HG03060 (cell line): ENCODE results near the gene SLC17A9.

ENCODE experiments used
- ATAC-seq: cut with Tn5 transposase; IDR thresholded peaks from one replicate; pipeline ENCODE4 v1.9.1; 2021; ENCODE audit warnings: low read depth, moderate number of reproducible peaks; ENCODE audit not compliant: unreplicated experiment

SLC17A9 gene

GRCh38 chr20:62997417-62998035 is 45.0 kb downstream of the SLC17A9 start:
- no peak for ATAC-seq

GRCh38 chr20:62998449-62998848 is 45.9 kb downstream of the SLC17A9 start:
- ATAC-seq: no peak

GRCh38 chr20:62999580-62999979 is 47.1 kb downstream of the SLC17A9 start:
- ATAC-seq: no peak

- no peak for ATAC-seq
These were observed 47.5 kb downstream of the SLC17A9 start for GRCh38 chr20:63000036-63000435.

DNA sequence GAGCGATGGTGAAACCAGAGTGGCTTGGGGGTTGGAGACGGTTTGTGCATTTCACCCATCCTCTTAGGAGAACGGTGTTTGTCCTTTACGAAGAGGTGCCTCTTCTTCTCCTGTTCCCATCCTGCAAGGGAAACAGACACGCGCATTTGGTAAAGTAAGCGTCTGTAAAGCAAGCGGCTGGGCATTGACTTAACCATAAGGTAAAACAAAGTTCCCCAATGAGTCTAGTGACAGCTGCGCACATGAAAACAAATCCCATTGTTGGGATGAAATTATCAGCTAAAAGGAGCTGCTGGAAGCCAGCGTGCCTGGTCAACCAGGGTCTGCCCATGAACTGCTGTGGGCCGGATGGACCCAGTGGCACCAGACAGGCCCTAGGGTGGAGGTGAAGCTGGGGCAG is 48.4 kb downstream of the SLC17A9 start:
- no peak for ATAC-seq

- ATAC-seq: no peak
These were observed 50.0 kb downstream of the SLC17A9 start for GRCh38 chr20:63002511-63002910.

- no peak for ATAC-seq
These were observed 51.0 kb downstream of the SLC17A9 start for GRCh38 chr20:63003546-63003945.

GRCh38 chr20:63004607-63005364 is 52.3 kb downstream of the SLC17A9 start:
- no peak for ATAC-seq

DNA sequence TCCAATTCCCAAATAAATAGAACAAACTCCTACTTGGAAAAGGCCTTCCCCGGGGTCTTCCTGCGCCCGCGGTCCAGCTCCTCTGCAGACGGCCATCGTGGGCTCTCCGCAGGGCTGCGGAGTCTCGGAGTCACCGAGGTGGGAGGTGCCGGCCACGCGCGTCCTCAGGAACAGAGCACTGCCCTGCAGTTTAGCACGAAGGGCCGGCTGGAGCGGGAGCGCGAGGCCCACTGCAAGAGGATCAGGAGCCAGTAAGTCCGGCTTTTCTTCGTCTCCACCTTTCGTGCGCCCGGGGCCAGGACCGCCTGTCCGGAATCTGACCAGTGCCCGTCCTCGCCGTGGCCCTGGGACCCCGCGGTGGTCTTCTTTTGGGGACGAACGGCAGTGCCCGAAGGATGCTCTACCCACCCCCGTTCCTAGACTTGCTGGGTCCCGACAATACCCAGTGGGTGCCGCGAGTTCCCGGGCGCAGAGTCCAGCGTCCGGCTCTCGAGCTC is 52.9 kb downstream of the SLC17A9 start:
- no peak for ATAC-seq

DNA sequence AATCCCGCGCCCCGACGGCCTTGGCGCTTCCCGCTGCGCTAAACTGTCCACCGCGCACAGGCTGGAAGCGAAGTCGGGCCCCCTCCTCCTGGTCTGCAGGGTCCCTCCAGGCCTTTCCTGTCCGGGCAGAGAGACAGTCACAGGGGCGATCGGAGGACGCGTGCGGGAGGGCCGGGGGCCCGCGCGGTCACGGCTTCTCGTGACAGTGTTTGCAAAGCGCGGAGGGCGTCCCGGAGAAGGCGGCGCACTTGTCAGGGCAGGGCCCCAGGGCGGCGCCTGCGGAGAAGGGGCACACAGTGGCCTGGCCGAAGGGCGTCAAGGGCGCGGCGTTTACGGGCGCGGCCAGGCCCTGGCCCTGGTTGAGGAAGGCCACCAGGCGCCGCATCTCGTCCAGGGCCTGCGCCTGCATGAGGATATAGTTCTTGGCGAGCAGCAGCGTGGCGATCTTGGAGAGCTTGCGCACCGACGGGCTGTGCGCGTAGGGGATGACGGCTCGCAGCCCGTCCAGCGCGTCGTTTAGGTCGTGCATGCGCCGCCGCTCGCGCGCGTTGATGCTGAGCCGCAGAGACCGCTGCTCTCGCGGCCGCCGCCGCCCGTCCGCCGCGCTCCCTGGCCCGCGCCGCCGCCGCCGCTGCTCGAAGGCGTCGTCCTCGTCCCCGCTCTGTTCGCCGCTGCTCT is 53.5 kb downstream of the SLC17A9 start:
- ATAC-seq: no peak

GRCh38 chr20:63006540-63007359 is 54.2 kb downstream of the SLC17A9 start, which contains the start of gene BHLHE23:
TSS of gene BHLHE23 (minus strand) at chr20:63006964. CDS start at chr20:63006774, 190 bp downstream.
- ATAC-seq: no peak

DNA sequence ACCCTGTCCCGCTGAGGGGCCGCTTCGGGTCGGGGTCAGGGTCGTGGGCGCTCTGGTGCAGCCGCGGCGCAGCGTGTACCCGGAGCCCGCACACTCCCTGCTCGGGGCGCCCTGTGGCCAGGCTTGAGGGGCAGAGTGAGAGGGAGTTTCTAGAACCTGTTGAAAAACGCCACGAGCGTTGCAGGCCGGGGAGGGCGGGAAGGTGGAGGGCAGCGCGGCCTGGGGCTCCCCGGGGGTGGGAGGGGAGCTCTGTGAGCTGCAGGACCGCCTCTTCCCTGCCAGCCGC is 54.8 kb downstream of the SLC17A9 start:
- no peak for ATAC-seq

DNA sequence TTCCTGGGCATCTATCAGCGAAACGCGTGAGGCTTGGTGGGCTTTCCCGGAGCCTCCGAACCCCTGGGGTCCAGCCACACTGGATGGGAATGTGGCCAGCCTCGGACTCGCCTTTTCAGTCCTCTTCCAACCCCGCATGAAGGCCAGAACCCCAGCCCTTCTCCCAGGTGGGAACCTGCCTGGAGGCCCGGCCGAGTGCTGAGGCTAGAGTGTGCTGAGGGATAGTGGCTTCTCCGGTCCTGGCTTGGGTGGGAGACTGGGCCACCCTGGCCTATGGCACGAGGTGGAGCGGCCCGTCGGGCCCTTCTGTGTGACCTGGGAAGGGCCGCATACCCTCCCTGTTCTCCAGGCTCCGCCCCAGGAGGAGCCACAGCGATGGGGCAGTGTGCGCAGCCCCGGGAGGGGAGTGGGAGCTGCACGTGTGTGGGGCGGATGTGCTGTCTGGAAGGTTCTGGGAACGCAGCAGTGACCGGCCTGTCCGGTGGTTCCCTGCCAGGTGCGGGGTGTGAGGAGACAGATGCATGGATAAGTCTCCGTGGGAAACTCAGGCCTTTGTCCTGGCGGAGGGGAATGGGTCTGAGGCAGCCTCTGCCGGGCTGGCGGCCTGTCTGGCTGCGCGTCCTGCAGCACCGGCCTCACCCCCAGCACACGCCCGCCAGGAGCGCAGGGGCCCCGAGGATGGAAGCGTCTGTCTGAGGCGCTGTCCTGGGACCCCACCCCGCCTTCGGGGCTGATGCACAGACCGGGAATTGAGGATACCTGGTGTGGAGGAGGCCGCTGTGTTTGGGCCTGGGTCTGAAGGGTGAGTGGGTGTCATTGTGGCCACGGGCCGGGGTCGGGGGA is 55.4 kb downstream of the SLC17A9 start:
- ATAC-seq: no peak

DNA sequence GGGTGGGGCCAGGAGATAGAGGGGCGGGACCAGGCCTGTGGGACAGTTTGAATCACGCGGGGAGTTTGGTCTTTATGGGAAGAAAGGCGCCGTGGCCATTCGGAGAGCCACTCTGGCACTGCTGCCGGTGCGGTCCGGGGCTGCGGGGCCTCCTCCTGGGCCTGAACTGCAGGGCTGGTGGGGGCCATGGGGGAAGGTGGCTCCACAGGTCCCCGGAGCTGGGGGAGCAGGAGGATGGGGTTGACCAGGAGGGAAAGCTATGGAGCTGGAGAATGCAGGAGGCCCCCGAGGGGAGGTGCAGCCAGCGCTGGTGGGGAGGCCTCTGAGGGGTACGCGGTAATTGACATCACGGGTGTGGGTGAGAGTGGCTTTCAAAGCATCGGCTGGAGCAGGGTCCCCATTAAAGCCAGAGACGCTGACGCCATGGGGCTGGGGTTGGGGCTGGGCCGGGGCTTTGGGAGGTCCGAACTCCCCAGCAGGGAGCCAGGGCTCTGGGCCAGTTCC is 56.1 kb downstream of the SLC17A9 start:
- ATAC-seq: no peak

DNA sequence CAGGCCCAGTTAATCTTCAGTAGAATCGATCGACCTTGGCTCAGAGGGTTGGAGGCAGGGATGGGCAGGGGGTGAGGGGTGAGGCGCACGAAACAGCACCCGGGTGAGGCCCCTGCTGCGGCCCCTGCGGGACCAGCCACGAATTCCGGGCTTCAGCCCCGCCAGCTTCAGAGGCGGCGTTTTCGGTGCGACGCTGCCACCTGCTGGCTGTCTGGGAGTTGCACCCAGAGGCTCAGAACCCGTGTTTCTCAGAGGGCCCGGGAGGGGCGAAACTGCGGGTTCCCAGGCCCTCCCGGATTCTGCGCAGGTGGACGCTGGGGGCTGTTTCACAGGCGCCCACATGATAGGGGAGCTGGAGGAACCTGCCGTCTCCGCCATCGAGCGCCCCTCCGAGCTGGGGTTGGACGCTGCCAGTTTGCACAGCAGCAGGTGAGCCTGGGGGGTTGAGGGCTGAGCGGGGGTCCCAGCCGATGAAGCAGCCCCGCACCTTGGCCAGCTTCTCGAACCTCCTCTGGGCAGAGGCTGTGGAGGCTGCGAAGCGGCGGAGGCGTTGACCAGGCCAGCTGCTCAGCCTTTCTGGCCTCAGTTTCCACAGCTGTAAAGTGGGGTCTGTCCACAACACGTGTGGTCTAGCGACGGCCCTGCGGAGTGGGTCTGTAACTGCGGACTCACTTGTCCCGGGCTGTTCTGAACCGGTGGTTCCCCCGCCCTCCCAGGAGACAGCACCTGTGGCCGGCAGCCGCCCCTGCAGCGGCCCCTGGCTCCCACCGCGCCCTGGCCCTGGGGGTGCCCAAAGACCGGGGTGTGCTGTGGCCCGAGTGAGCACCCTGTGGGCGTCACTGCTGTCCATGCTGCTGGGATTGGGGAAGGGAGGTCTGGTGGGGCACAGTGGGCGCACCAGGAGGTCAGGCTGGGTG is 56.8 kb downstream of the SLC17A9 start:
- ATAC-seq: no peak

DNA sequence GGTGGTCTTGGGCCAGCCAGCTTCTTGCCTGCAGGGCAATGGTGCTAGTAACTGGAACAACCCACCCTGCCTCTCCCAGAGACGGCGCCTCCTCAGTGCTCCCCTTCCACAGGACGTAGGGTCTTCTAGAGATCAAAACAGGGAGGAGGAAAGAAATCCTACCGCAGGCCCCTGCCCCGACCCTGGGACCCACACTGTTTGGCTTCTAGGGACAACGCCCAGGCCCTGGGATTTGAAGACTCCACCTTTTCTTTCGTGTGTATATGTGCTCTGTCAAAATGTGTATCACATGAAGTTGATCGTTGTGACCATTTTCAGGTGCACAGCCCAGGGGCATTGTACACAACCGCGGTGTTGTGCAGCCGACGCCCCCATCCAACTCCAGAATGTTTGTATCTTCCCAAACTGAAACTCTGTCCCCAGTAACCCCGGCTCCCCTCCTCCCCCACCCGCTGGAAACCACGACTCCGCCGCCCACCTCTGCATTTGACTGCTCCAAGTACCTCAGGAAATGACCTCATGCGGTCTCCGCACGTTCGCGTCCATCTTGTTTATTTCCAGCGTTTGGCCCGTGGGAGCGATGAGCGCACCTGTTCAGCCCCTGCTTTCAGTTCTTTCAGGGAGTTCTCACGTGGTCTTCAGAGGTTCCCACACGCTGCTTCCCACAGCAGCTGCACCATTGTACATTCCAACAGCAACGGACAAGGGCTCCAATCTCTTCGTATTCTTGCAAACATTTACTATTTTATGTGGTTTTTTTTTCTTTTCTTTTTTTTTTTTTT is 57.7 kb downstream of the SLC17A9 start:
- ATAC-seq: peak; percentile 68

DNA sequence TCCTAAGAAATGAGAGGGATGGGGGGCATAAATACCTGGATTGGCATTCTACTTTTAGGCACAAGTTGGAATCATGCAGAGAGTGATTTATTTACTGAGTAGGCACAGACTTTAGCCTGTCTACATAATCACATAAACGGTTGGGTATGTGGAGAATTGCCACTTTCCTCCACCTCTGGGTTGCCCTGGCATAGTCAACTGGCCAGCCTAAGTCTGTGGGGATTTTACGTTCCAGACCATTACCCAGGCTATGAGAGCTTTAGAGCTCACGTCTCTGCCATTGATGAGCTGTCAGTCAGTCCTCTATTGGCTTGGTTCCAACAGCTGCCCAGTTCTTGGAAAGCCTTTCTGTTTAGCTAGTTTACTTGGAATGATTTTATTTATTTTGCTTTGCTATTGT is 59.3 kb downstream of the SLC17A9 start:
- no peak for ATAC-seq

- ATAC-seq: no peak
These were observed 60.7 kb downstream of the SLC17A9 start for GRCh38 chr20:63013207-63013606.
